DMS 273 (cell line): ENCODE measurements around the gene NXN.

ENCODE experiments used
- DNase-seq: peaks from one replicate; lab custom pipeline; 2025; ENCODE audit not compliant: unreplicated experiment; lab: John Stamatoyannopoulos, UW

The NXN gene

DNA sequence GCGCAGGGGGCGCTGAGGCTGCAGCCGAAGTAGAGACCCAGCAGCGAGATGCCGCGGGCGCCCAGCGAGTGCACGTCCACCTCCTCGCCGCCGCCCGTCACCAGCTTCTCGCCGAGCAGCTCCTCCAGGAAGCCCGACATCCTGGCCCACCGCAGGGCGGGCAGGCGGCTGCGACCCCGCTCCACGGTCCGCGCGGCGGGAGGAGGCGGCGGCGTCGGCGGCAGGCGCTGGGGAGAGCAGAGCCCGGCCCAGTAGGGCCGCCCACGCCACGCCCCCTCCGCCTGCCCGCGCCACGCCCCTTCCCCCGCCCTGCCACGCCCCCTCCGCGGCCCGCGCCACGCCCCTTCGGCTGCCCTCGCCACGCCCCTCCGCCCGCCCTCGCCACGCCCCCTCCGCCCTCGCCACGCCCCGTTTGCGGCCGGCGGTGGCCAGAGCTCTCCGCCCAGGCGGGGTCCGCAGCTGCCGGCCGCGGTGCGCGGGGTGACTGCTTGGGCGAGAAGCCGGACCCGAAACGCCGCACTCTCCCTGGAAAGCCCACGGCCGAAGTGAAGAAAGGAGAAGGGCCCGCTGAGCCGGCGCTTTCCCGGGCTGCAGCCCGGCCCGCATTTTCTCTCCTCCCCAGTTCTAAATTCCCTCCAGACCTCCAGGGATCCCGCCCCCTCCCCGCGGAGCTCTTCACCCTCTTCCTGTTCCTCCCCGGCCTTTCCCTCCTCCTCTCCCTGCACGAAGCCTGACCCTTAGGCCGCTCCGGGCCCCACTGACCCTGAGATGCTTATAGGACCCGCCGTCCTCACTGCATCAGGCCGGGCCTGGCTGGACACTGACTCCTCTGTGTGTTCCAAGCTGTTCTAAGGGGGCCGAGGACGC lies at the start of gene NXN:
Gene NXN, minus strand, starts transcription at position 238 of the 867 bp plus-strand sequence.
- DNase-seq = peak; percentile 87

GRCh38 chr17:1027044-1027443 lies 47.5 kb upstream of the NXN start:
- no peak for DNase-seq

DNA sequence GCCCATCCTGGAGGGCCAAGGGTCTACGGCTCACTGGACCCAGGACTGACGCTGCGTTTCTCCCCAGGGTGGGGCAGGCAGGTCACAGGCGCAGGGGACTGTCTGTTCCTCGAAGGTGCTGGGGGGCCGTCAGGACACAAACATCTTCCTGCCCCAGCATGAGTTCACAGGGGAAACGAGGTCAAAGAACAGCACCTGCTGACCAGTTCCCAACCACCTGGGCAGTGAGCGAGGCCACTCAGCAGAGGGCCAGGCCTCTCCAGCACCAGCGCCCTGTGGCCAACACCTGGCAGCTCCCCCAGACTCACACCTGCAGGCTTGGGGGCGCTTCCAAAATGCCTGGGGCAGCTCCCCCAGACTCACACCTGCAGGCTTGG lies 47.0 kb upstream of the NXN start:
- DNase-seq = no peak

DNA sequence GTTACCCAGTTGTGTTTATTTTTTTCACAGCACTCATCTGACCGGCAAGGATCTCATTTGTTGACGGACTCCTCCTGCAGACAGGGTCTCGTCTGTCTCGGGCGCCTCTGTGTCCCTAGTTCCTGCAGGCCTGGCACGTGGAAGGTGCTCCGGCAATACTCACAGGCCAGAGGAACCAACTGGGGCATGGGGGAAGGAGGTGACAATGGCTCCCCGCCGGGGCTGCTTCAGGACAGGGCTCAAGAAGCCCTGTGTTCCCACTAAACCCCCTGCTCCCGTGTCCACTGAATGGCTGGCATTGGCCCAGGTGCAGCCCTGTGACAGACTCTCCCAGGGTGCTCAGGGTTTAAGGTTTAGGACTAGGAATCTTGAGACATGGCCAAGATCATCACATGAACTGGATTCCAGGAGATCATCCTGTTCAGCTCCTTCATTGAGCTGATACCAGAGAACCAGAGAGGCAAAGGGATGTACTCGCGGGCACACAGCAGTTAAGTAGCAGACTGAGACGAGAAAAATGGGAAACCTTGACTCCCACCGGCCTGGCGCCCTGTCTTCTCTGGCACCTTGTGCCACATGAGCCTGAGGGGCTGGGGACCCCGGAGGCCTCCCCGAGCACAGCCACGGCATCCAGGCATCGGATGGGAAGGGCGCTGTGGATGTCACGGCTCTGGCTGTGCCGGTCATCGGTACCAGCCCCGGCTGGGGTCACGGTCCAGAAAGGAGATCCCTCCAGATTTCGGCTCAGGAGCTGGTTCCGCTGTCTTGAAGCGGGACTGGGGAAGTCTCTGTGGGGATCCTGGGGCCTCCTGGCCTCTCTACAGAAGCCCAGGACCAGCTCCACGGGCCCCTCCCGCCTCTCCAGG lies 46.4 kb upstream of the NXN start:
- no peak for DNase-seq

DNA sequence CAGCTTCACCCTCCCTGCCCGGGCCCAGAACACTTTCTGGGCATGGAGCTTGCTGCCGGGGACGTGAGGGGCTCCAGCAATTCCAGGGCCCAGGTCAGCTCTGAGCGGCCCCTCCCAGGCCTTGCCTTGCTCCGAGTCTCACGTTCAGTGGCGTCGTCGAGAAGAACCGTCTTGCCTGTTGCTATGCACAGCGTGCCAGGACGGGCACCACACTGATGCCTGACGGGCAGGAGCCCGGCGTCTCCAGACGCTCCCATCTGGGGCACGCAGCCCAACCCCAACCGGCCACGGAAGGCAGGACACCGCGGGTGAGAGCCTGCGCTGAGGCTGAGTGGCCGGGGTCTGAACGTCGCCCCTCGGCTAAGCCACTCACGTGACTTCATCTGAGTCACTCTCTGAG lies 44.5 kb upstream of the NXN start:
- no peak for DNase-seq

DNA sequence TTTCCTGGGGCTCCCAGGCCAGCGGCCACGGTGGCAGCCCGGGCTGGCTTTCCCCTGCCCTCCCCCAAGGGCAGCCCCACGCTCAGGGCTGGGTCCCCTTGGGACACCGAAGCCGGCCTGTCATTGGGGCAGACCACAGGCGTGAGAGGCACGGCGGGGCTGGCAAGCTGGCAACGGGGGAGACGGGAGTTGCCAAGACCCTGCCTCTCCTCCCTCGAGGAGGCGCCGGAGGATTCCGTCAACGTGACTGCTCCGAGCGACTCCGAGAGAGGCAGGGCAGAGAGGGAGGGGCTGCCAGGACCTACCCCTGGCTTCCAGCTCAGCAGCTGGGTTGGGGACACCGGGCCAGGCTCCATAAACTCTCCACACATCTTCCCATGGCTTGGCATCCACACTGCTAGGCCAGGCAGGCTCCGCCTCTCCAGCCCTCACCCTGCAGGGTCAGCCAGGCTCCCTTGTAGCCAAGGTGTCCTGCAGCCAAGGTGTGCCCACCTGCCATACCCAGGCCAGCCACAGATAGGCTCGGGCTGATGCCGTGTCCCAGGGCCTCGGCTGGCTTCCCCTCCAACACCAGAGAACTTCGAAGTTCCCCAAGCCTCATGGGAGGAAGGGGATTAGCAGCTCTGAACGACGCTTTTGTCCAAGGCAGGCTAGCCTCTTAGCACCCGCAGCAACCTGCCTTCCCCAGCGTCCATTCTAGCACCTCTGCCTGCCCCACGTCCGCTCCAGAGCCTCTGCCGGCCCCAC lies 42.9 kb upstream of the NXN start:
- DNase-seq = no peak

DNA sequence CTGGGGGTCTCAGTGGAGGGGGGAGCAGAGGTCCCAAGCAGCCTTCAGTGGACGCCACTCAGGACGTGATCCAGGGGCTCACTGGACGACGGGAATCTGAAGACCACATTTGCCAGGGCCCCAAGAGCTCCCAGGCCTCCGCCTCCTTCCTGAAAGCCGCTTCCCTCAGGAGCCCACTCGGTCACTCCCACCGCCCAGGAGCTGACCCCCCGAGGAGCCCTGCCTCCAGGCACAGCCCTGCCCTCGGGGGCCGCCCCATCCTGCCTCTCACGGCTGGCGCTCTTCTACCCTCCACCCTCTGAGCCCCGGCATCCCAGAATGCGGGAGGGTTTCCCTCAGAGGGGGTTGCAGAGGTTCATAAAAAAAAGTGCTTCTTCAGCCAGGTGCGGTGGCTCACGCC lies 41.6 kb upstream of the NXN start:
- no peak for DNase-seq

DNA sequence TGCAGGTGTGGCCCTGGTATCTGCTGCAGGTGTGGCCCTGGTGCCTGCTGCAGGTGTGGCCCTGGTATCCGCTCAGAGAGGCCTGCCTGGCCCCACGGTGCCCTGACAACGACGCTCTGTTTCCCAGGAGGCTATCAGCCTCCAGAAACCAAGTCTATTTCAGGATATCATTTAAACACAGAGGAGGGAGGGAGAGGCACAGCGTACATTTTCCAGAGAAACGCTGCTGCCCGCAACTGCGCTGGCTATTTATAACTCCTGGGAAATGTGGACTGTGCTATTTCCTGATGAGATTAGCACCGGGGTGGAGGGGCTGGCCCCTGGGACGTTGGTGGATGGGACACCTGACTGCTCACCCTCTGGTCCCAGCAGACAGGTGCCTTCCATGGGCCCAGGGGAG lies 39.9 kb upstream of the NXN start:
- no peak for DNase-seq

GRCh38 chr17:1018547-1018946 lies 39.0 kb upstream of the NXN start:
- DNase-seq = no peak

DNA sequence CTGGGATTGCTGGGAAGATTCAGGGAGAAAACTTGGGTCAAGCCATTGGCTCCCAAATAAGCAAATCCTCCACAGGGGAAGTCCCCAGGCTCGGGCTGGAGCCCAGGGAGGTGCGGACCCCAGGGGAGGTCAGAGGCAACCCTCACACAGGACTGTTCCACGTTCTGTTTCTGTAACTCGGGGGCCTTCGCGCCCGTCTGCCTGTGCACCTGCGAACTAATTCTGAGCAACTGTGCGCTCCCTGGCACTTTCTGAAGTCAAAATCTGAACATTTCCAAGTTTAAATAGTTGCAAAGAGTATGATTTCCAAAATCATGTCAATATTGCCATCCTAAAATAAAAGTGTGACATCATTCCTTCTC lies 34.1 kb upstream of the NXN start:
- DNase-seq = no peak

- no peak for DNase-seq
Observed at GRCh38 chr17:1012823-1013728, 33.5 kb upstream of the NXN start.

DNA sequence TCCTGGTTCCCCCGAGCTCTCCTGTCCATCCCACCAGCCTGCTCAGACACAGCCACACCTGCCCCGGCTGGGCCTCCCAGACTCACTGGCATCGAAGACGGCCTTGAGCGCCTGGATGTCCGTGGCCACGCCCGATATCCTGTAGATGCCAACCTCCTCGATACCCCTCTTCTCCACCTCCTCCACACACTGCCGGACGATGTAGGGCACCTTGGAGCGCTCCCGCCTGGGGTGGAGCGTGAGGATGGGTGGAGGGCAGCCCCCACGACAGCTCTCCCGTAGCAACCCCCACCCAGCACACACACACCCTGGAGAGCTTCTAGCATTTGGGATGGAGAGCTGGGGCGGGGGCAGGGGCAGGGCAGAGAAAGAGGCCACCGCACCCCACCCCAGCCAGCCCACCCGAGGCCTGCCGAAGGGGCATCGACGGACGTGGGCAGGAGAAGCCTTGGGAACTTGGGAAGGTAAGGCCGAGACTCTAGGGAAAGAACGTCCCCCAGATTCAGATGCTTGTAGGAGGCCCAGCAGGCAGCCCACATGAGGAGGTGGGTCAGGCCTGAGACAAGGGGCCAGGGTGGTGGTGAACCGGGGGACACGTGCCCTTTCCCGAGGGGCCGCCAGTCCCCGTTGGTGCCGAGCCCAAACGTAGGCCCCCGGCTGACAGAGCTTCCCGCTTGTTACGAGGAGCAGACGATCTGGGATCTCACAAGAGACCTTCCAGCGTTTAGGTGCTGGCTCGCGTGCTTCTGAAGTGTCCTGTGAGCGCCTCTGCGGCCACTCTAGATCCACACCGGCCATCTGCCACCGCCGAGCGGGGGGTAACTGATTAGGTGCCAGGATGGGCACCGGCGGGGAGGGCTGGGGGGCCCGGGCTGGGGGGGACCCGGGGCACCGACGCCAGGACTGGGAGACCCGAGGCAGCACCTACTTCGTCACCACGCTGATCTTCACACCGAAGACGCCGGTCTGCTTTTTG lies 32.5 kb upstream of the NXN start:
- DNase-seq = no peak

- no peak for DNase-seq
Observed at GRCh38 chr17:1011138-1011537, 31.6 kb upstream of the NXN start.

- DNase-seq = no peak
Observed at GRCh38 chr17:1010586-1010985, 31.0 kb upstream of the NXN start.

DNA sequence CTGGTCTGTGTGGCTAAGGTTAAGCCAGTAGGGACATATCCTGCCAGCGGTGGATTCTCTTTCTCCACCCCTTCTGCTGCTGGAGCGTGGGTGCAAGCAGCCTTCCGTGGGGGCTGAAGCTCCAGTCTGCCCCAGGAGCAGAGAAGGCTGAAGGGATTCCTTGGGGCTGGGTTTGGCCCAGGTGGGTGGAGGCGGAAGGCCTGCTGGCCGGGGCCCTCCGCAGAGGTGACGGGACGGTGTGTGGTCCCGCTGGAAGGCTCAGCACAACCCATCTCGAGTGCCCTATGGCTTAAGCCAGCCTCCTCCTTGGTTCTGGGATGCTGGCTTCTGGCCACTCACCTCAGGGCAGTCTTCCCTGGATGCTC lies 30.5 kb upstream of the NXN start:
- DNase-seq = no peak

DNA sequence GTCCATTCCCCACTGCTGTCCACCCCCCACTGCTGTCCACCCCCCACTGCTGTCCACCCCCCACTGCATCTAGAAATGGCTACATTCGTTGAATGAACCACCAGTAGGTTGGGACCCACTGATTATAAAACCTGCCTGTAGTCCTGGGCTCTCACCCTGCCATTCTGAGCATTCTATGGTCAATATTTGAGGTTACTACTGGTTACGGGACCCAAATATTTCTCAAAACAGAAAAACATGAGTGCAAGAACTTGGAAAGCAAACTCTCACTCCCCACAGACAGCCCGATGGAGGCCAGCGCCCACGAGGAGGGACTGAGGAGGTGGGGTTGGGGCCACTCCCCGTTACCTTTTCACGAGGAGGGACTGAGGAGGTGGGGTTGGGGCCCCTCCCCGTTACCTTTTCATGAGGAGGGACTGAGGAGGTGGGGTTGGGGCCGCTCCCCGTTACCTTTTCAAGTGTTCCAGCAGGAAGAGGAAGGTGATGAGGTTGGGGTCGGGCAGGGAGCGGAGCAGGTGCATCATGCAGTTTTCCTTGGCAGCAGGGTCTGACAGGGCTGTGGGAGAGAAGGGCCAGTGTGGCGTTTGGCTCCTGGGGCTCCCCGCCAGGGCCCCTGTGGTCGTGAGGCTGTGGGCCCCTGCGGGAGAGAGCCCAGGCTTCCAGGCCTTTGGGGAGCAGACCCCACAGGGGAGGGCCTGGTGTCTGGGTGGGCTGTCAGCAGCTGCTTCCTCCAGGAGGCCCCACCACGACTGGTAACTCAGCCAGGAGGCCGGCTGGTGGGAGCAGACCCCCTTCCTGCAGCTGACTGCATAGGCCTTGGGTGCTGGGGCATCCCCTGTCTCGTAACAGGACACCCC lies 29.9 kb upstream of the NXN start:
- DNase-seq = no peak

DNA sequence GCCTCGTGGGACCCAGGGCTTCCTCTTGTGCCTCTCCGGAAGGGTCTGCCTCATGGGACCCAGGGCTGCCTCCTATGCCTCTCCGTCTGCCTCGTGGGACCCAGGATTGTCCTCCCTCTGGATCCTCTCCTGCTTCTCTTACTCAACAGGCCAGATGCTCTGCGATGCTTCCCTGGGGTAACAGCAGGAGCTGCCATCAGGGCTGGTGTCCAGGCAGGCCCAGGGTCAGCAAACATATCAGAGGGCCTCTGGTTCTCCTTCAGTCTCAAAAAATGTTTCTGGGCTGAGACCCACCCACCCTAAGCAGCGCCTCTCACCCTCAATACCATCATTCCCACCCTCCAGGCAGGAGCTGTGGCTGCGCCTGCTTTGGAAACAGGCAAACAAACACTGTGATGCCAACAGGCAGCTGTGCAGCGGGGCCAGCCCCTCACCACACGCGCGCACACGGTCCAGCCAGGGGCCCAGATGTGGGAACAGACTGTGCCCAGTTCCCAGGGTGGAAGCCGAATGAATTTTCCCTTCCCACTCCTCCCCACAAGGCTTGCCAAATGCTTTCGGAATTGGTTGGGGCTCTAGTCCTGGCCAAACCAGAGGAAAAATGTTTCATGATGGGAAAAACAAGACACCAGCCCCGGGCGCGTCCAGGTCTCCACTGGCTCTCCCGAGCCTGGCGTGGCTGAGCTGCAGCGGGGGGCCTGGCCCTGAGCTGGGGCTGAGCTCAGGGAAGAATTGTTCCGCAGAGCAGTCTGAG lies 28.6 kb upstream of the NXN start:
- peak; percentile 56 for DNase-seq
